Tibial nerve (tissue), 4 donors: Measurements from ENCODE around the gene DDX54.

Source experiments
- CTCF ChIP-seq, 5 experiments: fragments of 200-600 bp in 3 of 5; fragments of 450-650 bp in 2 of 5; sonication (generic) in 3 of 5; IDR thresholded peaks; one replicate each; pipeline ENCODE4 v1.5.1; 2016 to 2019; ENCODE audit warnings: antibody characterized with exemption in 5 of 5, mild to moderate bottlenecking in 3 of 5, moderate library complexity in 2 of 5
- EP300 ChIP-seq, 2 donors: sonication (generic); formaldehyde crosslinking; IDR thresholded peaks; one replicate each; pipeline ENCODE4 v1.6.1; 2017; ENCODE audit warnings: antibody characterized with exemption in 2 of 2, mild to moderate bottlenecking in 1 of 2
- POLR2A ChIP-seq, 2 donors: fragments of 450-650 bp; IDR thresholded peaks; one replicate each; pipeline ENCODE4 v1.6.1; 2017; ENCODE audit warnings: antibody characterized with exemption in 2 of 2, mild to moderate bottlenecking in 2 of 2, moderate library complexity in 2 of 2

GRCh38 chr12:113227686-113228391 lies 42.6 kb upstream of the DDX54 start:
- TF ChIP-seq CTCF (IDR thresholded peaks at IDR 0.05) (no peak), POLR2A (IDR thresholded peaks at IDR 0.05) (no peak), EP300 (IDR thresholded peaks at IDR 0.05) (no peak)
